IPS-NIHi11 (cell line): ENCODE data around the gene ZFP36L1.
"Not testable (repeated sequence)": the region's sequence is repeated elsewhere in the genome, so short reads cannot be mapped to it uniquely, and the experiment has no call there.

Experiments used
- DNase-seq: peaks from one replicate; pipeline ENCODE4 v3.0.0; 2012; ENCODE audit warnings: mixed read lengths, low spot score

The ZFP36L1 gene

DNA sequence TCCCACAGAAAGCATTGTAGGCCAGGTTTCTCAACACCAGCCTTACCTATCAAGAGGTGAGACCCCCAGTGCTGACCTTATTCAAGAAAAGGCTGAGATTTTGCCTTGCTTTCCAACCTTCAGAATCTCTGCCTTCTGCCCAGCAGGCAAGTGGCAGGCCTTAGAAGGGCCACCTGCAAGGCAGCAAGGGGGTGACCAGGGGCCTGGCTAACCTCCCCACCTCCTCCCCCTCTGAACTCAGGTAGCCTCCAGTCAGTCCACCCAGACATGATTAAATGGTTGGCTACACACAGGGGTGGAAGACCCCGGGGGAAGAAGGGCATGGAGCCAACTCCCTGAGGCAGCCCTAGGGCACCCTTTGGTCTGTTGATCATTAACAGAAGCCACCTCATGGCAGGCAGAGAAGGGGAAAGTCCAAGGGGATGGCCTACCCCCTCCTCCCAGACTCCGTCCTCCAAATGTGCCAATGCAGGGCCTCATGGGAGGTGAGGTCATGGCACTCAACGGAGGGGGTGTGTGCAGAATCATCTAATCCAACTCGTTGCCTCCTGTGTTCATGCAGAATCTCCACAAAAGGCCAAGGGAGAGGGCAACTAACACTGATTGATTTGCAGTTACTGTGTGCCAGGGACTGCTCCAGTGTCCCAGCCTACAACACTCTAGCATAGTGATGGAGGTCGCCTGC lies 8.5 kb downstream of the ZFP36L1 start:
- DNase-seq, result no peak

DNA sequence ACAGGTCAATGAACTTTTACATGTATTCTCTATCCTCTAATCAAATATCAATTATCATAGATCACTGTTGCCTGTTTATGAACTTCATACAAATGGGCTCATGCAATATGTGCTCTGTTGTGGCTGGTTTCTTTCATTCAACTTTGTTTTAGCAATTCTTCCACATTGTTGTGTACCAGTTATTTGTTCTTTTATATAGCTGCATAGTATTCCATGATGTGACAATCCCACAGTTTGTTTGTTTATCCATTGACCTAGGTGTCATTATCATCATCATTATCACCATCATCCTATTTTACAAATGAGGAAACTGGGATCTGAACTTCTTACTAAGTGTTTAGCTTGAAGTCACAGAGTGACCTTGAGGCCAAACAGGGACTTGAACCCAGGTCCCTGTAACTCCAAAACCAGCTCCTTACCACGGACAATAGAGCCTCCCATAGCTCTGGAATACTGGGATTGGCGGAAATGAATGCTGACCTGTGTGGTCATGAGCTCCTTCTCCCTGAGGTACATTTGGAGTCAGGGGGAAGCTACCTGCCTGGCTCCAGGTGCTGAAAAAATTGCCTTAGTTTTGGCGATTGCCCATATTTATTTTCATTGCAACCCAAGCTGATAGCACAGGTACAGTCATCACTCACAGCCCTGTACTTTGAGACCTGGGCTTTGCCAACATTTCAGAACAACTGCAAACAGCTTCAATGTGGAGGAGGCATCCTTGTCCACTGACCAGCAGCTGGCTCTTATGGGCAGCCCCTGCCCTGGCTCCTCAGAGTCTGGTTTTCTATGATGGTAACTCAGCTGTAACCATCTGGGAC lies 9.2 kb downstream of the ZFP36L1 start:
- no peak for DNase-seq

DNA sequence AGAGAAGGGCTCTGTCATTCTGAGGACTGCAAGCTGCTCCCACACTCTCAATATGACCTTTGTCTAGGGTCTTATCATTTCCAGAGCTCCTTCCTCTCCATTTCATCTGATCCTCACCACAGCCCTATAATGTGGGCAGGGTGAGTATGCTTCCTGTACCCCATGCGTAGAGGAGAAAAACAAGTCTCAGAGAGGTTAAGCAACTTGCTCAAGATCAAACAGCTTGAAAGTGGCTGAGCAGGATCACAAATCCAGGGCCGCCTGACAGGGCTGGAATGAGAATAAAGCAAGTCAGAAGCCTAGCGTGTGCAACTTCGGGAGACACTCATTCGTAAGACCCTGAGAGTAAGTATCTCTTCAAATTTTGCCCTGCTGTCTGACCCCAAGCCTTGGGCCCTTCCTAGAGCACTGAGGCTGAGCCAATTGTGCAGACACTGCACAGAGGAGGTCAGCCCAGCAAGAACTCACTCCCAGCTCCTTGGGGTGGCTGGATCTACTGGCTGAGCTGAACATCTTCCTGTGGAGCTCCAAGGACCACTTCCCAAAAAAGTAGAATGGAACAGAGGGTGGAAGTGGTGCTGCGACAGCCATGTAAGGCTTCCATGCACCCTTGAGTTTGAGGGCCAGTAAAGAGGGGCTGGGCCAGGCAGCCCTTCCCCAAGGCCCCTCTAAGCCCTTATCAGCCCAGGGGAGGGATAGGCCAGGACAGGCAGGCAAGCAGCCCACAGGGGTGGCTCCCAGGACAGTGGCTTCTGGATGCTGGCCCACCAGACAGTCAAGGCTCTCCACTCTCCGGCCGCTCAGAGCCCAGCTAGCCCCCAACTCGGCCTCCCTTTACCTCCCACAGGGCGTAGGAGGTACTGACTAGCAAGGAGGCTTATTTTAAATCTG lies 10.5 kb downstream of the ZFP36L1 start:
- DNase-seq, result no peak

DNA sequence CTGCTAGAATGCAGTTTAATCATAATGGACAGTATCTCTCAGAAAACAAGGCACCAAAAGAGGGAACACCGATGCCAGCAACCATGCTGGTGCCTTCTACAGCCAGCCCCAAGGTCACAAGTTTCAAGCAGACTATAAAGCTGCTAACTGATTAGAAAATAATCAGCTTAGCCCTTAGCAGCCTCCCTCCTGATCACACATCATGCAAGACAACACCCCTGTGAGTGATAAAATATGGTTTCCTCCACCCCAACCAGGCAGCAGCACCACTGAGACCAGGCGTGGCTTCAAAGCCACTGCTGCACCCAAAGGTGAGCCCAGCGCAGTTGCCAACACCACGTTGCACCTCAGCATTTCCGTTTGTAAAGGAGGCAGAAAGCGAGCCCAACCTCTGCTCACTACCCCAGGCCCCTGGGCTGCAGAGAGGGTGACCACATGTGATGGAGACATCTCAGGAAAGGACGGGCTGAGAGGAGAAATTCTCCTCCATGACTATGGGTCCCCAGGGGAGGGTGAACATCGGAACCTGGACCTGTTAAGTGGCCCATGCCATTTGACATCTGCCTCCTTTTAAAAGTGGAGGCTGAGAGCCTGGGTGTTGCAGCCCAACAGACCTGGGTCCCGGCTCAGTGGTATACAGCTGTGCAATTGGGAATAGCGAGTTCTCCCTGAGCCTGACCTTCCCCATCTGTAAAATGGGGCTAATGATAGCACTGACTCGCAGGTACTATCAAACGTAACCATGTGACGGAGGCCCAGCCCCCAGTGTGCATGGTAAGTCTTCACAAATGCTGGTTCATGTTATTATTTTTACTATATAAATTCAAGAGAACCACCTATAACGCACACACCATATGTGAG lies 11.5 kb downstream of the ZFP36L1 start:
- DNase-seq, result no peak

DNA sequence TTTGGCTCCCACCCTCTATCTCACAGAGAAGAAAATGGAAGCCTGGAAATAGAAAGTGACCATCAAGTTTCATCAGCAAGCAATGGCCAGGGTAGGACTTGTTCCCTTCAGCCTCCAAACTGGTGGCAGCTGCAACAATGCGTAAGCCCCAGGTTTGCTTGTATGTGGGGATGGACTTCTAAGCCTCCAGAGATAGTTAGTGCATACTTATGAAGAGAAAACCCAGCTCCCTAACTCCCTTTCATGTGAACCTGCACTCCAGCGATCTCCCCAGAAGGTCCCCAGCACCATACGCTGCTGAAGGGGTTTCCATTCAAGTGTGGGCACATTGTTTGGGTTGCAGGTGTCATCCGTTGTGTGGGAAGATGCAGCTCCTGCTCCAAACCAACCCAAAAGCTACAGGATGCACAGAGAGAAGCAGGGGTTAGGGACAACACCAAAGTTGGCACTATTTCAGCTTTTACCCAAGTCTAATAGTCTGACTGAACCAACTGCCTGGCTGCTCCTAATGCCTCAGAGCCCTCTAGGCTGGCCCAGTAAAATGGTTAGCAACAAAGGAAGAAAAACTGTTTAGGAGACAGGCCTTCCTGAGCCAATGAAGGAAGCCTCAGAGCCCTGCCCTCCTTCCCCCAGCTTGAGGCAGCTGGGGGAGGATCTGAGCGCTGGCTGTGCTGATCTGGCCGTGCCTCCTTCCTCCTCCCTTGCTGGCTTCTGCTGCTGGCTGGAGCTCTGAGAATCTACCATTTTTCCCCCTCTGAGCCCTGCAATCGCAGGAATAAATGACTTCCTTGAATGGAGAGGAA lies 12.3 kb downstream of the ZFP36L1 start:
- peak; percentile 47 for DNase-seq

DNA sequence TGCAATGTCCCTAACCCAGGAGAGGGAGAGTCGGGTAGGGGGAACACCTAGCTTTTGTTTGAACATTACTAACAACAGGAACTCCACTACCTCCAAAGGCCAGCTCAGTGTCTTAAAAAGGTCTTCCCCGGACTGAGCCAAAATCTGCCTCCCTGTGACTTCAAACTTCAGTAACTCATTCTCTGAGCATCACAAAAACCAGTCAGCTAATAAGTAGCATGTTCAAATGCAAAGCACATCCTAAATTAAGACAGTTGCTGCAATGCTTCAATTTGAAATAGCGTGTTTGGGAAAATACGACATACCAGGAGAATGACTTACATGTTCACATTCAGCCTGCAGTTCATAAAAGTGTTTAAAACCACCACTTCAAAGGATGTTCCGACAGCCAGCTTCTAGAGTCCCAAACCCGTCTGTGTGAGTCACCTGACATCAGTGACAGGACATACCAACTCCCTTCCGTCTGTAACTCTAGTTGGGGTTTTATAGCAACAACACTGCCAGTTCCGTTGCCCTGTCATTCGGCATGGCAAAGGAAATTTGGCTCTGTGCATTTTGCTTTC lies 13.0 kb downstream of the ZFP36L1 start:
- no peak for DNase-seq

DNA sequence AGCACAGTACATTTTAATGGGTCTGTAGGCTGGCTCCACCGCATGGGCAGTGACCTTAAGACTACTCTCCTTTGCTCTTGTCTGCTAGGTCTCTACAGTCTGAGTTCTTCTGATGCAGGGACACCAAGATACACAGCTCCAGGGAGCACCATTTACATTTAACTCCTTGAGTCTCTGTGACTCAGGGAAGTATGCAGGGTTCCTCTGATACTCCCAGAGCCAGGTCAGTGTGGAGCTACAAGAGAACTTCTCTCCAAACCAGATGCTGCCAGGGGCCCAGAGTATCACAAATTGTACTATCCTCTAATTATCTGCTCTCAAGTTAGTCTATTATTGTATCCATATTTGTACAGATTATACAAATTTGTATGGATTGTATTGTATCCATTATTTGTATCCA lies 15.2 kb downstream of the ZFP36L1 start:
- DNase-seq, result no peak

DNA sequence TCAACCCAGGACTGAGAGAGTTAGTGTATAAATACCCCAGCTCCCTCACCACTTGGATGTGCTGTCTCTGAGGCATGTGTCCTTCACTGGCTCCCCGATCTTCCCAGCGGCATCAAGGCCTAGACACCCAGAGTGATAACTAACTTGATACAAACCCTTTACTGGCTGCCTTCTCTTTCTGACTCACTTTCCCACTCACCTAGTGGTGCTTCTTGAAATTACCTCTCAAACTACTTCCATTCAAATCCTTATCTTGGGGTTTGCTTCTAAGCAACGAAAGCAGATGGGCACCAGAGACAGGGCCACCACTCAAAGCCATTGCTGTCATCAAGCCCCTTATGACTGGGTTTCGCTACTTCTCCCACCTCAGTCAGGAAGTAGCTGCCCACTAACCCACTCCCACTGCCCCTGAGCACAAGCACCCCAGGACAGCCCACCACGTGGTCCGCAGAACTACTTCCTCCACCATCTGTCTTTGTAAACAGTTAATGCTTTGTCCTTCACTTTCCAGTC lies 17.2 kb downstream of the ZFP36L1 start:
- no peak for DNase-seq

DNA sequence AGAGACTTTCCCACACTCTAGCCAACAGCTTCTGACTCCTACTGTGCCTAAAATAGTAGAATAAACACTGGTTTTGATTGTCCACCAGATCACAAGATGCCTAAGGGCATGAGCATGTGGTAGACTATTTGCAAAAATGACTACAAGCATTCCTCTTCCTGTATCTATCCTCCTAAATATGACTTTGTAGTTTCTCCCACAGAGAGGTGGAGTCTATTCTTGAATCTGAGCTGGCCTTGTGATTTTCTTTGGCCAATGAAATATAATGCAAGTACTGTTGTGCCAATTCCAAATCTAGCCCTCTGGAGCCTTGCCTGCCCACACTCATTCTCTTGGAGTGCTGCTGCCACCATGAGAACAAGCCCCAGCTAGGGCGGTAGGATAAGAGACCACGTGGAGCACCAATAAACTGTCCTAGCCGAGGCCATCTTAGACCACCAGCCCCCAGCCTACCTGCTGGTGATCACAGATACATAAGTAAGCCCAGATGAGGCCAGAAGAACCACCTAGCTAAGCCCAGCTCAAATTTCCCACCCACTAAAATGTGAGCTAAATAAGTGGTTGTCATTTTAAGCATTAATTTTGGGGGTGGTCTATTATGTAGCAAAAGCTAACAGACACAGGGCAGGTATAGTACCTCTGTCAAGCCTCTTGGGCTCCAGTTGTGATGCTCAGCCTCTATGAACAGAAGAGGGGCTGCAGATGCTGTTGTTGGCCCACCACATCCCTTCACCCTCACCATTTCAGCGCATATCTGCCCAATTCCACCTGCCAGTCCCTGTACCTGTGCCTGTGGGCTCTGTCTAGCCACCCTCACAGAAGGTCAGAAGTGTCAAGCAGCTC lies 17.9 kb downstream of the ZFP36L1 start:
- no peak for DNase-seq

DNA sequence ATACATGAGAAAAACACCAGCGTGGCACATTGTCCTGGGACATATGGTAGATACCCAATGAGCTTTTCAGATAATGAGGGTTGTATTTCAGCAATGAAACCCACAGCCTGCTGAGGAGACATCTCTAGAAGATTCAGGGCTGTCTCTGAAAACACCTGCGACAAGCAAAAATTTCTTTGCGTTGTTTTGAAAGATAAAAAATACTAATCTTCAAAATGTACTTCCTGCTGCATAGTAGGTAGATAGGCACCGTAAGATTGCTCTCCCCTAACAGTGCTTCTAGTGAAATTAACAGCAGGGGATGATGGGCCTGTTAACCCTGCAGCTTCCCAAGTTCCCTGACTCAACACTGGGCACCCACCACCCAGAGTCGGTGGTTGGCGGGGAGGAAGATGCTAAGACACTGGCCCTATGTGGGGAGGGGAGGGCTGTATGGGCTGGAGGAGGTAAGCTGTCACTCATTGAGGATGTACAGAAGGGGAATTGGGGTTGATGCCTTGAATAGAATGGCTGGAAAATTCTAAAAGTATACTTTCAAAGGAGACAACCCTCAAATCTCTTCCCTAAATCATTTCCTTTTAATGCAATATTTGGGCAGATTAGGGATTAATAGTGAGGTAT lies 20.0 kb downstream of the ZFP36L1 start:
- no peak for DNase-seq

DNA sequence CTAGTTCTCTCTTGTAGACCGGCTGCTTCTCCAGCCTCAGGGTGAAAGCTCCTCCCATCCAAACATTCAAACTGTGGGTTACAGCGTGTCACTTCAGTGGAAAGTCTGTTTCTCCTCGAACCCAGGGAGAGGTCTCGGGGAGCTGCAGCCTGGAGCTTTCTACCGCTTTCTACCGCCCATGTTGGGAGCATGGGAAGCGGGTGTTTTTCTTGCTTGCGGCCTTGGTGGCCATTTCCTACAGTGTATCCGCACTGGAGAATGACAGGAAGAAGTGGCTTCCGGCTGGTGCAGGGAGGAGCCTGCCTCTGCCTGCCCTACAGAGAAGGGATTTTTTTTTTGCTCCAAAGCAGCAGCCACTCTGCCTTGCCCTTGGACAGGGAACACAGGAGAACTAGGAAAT lies 21.2 kb downstream of the ZFP36L1 start:
- DNase-seq, result no peak

DNA sequence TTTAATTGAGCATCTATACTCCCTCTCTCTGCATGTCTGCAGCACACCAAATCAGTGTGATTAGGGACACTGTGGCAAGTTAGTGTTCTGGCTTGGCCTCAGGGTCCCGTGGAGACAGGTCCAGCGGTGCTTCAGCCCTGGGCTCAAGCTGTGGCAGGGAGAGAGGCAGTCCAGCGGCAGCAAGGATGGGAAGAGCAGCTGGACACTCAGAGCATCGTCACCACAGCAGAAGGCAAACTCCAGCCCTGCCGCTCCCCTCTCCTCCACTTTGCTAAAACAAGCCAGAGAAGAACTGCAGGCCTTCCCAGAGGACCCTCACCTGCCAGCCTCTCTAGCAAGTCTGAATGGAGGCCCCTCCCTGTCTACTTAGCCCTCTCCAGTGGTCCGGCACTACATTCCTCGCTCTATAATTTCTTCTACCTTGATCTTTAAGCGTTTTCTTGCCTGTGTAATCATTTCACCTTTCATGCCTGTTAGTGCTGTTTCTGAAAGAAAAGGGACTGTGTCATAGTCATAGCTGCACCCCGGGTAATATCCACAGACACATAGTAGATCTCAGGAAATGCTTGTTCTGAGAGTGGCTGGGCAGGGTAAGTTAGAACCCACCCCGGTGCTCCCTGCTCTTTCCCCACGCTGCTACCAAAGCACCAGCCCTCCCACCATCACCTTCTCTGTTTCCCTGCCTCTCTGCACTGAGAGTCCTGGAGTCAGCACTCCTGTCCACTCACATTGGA lies 22.1 kb downstream of the ZFP36L1 start:
- no peak for DNase-seq

DNA sequence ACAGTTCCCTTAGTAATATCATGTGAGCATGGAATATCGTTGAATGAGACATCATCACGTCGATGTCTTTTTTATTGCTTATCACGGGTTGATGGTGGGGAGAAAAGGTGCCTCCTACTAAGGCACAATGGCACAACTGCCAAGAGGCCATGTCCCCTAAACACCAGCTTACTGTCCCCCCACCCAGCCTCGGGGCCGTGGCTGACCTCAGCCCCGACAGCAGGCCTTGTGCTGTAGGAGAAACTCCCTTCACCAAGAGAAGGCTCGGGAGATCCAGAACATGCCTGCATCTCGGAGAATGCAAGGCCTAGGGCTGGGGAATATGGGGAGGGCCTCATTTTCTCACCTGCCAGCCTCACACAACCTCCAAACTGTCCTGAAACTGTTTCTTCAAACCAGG lies 22.8 kb downstream of the ZFP36L1 start:
- DNase-seq, result no peak

DNA sequence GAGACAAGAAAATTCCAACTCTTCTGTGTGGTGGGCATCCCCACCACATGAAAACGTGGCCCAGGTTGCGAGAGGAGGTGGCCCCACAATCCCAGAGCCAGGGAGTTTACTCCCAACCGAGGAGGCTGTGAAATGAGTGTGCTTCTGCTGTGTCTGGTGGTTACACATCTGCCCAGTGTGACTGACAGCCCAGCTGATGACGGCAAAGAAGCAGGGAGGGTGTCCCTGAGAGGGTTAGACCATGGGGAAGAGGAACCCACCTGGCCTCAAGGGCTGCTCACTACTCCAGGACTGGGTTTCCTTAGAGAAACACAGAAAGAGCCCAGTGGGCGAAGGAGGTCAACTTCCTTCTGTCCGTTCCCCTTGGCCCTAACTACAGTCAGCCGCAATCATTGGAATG lies 24.6 kb downstream of the ZFP36L1 start:
- DNase-seq, result no peak

DNA sequence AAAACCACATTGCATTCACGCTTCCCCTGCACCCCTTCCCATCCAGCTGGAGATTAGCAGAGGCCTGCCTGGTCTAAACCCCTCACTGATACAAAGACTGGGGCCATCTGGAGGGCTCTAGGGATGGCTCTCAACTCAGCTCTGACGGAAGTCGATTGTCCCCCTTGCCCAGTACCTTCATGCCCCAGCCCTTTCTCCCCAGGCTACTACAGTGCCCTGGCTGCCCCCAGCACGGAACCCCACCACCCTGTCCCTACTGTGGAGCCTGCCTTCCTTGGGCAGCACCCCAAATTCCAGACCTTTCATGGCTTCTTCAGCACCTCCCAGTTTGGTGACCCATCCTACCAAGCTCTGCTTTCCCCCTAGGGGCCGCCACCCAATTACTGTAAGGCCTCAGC lies 25.6 kb downstream of the ZFP36L1 start:
- DNase-seq, result no peak

DNA sequence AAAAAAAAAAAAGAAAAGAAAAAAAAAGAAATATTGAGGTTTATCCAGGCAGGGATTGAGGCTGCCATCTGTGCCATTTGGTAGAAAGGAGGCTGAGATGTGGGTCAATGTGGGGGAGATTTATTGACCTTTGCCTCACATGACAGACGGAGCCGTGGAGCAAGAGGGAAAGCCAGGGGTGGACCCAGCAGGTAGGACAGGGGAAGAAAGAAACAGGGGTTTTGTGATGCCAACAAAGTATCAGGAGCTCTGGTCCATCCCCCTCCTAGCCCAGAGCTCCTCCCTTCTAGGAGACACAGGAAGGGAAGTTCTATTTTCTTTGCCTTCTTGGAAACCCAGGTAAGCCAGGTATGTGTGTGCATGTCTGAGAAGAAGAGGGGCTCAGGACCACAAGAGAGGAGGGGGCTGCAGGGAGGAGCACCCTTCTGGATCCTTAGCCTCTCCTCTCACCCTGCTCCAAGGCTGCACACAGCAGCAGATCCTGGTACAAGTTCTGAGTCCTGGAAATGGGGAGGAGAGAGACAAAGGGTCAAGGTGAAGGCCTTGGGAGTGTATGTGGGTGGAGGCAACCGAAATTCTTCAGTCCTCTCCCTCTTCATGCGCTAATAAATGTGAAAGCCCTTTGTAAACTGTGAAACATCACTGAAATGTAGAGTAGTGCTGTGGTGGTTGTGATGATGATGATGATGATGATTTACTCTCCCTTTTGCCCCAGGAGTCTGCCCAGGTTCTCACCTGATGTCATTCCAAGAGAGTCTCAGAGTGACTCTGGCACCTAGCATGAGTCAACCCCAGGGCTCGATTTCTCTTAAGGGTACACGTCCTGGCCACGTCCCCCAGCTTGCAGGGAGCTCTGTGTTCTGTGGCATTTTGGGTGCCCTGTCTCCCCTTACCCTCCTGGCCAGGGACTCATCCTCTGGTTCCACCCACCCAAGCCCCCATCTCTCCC lies 26.3 kb downstream of the ZFP36L1 start:
- peak; percentile 27 for DNase-seq

DNA sequence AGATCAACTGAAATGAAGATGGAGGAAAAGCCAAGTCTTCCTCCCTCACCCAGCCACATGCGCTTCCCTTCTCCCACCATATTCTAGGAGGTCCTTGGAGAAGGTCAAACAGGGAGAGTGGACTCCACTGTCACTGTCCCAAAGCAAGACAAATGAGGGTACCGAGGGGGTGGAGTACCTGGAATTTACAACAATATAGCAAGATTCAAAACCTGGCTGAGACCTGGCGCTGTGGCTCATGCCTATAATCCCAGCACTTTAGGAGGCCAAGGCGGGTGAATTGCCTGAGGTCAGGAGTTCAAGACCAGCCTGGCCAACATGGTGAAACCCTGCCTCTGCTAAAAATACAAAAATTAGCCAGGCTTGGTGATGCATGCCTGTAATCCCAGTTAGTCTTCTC lies 29.0 kb downstream of the ZFP36L1 start:
- not testable (repeated sequence) for DNase-seq
